Hepatocyte (in vitro differentiated cells): ENCODE results near the gene JAM3. TPM values are rescaled to one million over a fixed set of nuclear protein-coding genes. Genes with fewer than 3 reads are reported as not detected.

Source experiments
- DNase-seq: peaks from one replicate; pipeline ENCODE4 v3.0.0-alpha.2; 2016; ENCODE audit warnings: low spot score
- H2AFZ ChIP-seq: fragments of 200-600 bp; sonication (generic); 2 replicates; pipeline ENCODE4 v1.6.0; 2016; ENCODE audit warnings: antibody characterized with exemption, mild to moderate bottlenecking
- H3K27ac ChIP-seq: fragments of 200-600 bp; sonication (generic); 2 replicates; pipeline ENCODE4 v1.5.1; 2016; ENCODE audit warnings: mild to moderate bottlenecking
- H3K27me3 ChIP-seq: fragments of 200-600 bp; sonication (generic); 2 replicates; pipeline ENCODE4 v1.6.1; 2016
- H3K36me3 ChIP-seq: fragments of 200-600 bp; sonication (generic); replicated peaks from 2 replicates; pipeline ENCODE4 v1.5.1; 2016; ENCODE audit warnings: low read depth; ENCODE audit not compliant: insufficient read depth
- H3K4me1 ChIP-seq: fragments of 200-600 bp; sonication (generic); 2 replicates; pipeline ENCODE4 v1.5.1; 2016; ENCODE audit warnings: mild to moderate bottlenecking, moderate library complexity; ENCODE audit not compliant: insufficient read depth
- H3K4me2 ChIP-seq: fragments of 200-600 bp; sonication (generic); 2 replicates; pipeline ENCODE4 v1.6.0; 2016
- H3K4me3 ChIP-seq: fragments of 200-600 bp; sonication (generic); 2 replicates; pipeline ENCODE4 v1.5.1; 2016; ENCODE audit warnings: mild to moderate bottlenecking
- H3K79me2 ChIP-seq: fragments of 200-600 bp; sonication (generic); 2 replicates; pipeline ENCODE4 v1.6.0; 2017; ENCODE audit warnings: mild to moderate bottlenecking
- H3K9me2 ChIP-seq: fragments of 200-600 bp; sonication (generic); replicated peaks from 2 replicates; pipeline ENCODE4 v1.6.0; 2017; ENCODE audit warnings: mild to moderate bottlenecking; ENCODE audit not compliant: insufficient read depth
- H3K9me3 ChIP-seq: fragments of 200-600 bp; sonication (generic); 2 replicates; pipeline ENCODE4 v1.5.1; 2016; ENCODE audit warnings: low read depth, mild to moderate bottlenecking
- H4K20me1 ChIP-seq: fragments of 200-600 bp; sonication (generic); 2 replicates; pipeline ENCODE4 v1.6.0; 2016; ENCODE audit warnings: mild to moderate bottlenecking; ENCODE audit not compliant: insufficient read depth, poor library complexity, severe bottlenecking
- EZH2 ChIP-seq: fragments of 200-600 bp; sonication (generic); IDR thresholded peaks from 2 replicates; pipeline ENCODE4 v1.6.1; 2016; ENCODE audit warnings: antibody characterized with exemption, mild to moderate bottlenecking, borderline replicate concordance
- EZH2phosphoT487 ChIP-seq: fragments of 200-600 bp; sonication (generic); IDR thresholded peaks from one replicate; pipeline ENCODE4 v1.6.1; 2018; ENCODE audit warnings: antibody characterized with exemption, mild to moderate bottlenecking, low read depth, moderate library complexity; ENCODE audit not compliant: unreplicated experiment, severe bottlenecking
- WGBS: methylation state at CpG from one replicate; pipeline ENCODE4 v1.1.6; 2016; ENCODE audit warnings: low lambda C conversion rate; ENCODE audit errors: missing lambda C conversion rate; 5-methylcytosine and 5-hydroxymethylcytosine counted together
- polyA plus RNA-seq: library from polyadenylated mRNA; unstranded; fragments of >200 nt; fragmentation: Nextera tagmentation; extraction: Ambion mirVana; gene quantifications from 2 replicates; pipeline ENCODE4 v1.2.1, GENCODE V29; 2016
- total RNA-seq: library from RNA; depleted of rRNA; stranded (reverse); fragments of >200 nt; gene quantifications from 2 replicates; pipeline ENCODE4 v1.2.3, GENCODE V29; 2014
- TF ChIP-seq, protein P1 (sequence below): fragments of 200-600 bp; sonication (generic); IDR thresholded peaks from 2 replicates; pipeline ENCODE4 v1.5.1; 2016; ENCODE audit warnings: antibody characterized with exemption, mild to moderate bottlenecking; ENCODE audit not compliant: poor library complexity

The JAM3 gene
- total and polyA plus RNA-seq, 2 experiments from 2014 or later = 20.3 to 23.6 TPM

DNA sequence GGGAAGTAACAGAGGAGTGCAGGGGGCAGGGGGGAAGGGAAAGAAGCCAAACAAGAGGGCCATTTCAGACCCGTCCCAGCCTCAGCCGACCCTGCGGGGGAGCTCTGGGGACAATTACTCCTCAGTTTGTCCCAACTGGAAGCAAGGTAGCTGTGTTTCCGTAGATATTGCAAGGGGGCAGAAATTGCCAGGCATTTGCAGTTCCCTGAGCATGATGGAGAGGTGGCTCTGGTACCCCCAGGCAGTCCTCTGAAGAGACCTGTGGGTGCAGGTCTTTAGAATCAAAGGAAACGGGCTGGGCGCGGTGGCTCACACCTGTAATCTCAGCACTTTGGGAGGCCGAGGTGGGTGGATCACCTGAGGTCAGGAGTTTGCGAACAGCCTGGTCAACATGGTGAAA lies 13.8 kb upstream of the JAM3 start:
- TF ChIP-seq, protein P1, sequence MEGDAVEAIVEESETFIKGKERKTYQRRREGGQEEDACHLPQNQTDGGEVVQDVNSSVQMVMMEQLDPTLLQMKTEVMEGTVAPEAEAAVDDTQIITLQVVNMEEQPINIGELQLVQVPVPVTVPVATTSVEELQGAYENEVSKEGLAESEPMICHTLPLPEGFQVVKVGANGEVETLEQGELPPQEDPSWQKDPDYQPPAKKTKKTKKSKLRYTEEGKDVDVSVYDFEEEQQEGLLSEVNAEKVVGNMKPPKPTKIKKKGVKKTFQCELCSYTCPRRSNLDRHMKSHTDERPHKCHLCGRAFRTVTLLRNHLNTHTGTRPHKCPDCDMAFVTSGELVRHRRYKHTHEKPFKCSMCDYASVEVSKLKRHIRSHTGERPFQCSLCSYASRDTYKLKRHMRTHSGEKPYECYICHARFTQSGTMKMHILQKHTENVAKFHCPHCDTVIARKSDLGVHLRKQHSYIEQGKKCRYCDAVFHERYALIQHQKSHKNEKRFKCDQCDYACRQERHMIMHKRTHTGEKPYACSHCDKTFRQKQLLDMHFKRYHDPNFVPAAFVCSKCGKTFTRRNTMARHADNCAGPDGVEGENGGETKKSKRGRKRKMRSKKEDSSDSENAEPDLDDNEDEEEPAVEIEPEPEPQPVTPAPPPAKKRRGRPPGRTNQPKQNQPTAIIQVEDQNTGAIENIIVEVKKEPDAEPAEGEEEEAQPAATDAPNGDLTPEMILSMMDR = no peak
- no peak for TF ChIP-seq EZH2
- 81% methylated on average over 9 of the region's 9 CpGs for WGBS
- H4K20me1 ChIP-seq = no peaks in the 10 kb centered on the region
- no peaks in the 10 kb centered on the region for H3K4me1 ChIP-seq
- H3K79me2 ChIP-seq = no peaks in the 10 kb centered on the region
- H3K36me3 ChIP-seq = no peaks in the 10 kb centered on the region
- no peak overlapping the region for H3K4me3 ChIP-seq
- H2AFZ ChIP-seq = no peak overlapping the region
- DNase-seq = no peak
- H3K27ac ChIP-seq = no peak overlapping the region
- H3K9me3 ChIP-seq = no peaks in the 10 kb centered on the region
- no peaks in the 10 kb centered on the region for H3K27me3 ChIP-seq
- H3K9me2 ChIP-seq = no peaks in the 10 kb centered on the region
- H3K4me2 ChIP-seq = no peak overlapping the region

DNA sequence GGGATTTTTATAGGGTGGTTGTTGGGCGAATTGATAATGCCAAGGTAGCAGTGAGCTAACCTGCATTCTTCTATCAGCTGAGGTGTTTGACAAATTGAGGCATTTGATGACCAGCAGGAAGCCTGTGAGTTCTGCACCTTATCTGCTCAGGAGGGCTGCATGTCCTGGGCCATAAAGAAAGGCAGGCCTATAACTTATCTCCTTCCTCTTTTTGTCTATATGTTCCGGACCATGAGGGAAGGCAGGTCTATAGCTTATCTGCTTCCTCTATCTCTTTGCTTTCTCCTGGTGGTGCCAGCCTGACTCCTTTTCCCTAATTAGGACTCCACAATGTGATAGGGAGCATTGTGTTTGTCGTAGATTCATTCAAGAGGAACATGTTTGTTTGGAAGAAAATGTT lies 8.6 kb upstream of the JAM3 start:
- no peaks in the 10 kb centered on the region for H3K79me2 ChIP-seq
- H4K20me1 ChIP-seq = no peaks in the 10 kb centered on the region
- H3K27ac ChIP-seq = no peak overlapping the region
- peaks cover 7% of the 10 kb centered on the region for H3K27me3 ChIP-seq
- no peak overlapping the region for H3K4me2 ChIP-seq
- no peaks in the 10 kb centered on the region for H3K36me3 ChIP-seq
- H3K9me2 ChIP-seq = no peaks in the 10 kb centered on the region
- no peak for DNase-seq
- H2AFZ ChIP-seq = no peak overlapping the region
- H3K4me1 ChIP-seq = no peaks in the 10 kb centered on the region
- H3K9me3 ChIP-seq = no peaks in the 10 kb centered on the region
- H3K4me3 ChIP-seq = no peak overlapping the region
- TF ChIP-seq, protein P1 = no peak
- TF ChIP-seq EZH2 = no peak
- no peak for TF ChIP-seq EZH2phosphoT487
- 42% methylated on average over 3 of the region's 3 CpGs for WGBS

DNA sequence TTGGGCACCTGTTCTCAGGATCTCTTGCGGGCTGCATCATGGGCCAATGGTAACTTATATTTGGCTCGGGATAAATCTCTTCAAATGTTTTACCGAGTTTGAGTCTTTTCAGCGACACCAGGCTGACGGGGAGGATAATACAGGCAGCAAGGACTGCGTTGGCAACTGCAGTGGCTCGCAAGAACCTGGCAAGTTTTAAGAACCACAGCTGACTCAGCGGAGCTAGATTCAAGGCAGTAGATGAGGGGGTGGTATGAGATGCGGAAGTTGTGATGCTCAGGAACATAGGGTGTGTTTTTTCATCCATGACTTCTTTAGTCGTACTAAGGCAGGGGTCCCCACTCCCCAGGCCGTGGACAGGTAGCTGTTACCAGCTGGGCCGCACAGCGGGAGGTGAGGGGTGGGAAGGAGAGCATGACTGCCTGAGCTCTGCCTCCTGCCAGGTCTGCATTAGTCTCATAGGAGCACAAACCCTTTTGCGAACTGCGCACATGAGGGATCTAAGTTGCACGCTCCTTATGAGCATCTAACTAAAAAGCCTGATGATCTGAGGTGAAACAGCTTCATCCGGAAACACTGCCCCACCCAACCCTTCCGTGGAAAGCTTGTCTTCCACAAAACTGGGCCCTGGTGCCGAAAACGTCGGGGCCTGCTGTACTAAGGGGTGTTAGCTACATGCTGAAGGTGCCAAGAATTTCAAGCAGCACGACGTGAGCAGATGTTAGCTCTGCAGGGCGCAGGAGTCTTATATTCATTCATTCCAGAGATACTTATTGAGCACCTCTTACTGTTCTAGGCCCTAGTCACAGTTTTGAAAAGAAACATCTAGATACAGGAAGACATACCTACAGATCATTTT lies 6.4 kb upstream of the JAM3 start:
- TF ChIP-seq, protein P1 = no peak
- no peaks in the 10 kb centered on the region for H3K79me2 ChIP-seq
- H3K4me1 ChIP-seq = no peaks in the 10 kb centered on the region
- WGBS = 90% methylated on average over 24 of the region's 24 CpGs
- no peak overlapping the region for H2AFZ ChIP-seq
- H4K20me1 ChIP-seq = no peaks in the 10 kb centered on the region
- no peak overlapping the region for H3K4me2 ChIP-seq
- DNase-seq = no peak
- no peak overlapping the region for H3K4me3 ChIP-seq
- H3K9me2 ChIP-seq = no peaks in the 10 kb centered on the region
- H3K9me3 ChIP-seq = no peaks in the 10 kb centered on the region
- H3K36me3 ChIP-seq = no peaks in the 10 kb centered on the region
- peaks cover 23% of the 10 kb centered on the region for H3K27me3 ChIP-seq
- H3K27ac ChIP-seq = no peak overlapping the region
